ENCODE results near the gene ZNF346.

GRCh38 chr5:177067503-177067902 lies 45.0 kb downstream of the ZNF346 start:
- TF ChIP-seq, protein P1, sequence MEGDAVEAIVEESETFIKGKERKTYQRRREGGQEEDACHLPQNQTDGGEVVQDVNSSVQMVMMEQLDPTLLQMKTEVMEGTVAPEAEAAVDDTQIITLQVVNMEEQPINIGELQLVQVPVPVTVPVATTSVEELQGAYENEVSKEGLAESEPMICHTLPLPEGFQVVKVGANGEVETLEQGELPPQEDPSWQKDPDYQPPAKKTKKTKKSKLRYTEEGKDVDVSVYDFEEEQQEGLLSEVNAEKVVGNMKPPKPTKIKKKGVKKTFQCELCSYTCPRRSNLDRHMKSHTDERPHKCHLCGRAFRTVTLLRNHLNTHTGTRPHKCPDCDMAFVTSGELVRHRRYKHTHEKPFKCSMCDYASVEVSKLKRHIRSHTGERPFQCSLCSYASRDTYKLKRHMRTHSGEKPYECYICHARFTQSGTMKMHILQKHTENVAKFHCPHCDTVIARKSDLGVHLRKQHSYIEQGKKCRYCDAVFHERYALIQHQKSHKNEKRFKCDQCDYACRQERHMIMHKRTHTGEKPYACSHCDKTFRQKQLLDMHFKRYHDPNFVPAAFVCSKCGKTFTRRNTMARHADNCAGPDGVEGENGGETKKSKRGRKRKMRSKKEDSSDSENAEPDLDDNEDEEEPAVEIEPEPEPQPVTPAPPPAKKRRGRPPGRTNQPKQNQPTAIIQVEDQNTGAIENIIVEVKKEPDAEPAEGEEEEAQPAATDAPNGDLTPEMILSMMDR (IDR thresholded peaks at IDR 0.05 in 4 of 5, conservative IDR thresholded peaks at IDR 0.05 in 1 of 5) = no peak
- TF ChIP-seq POLR2A (IDR thresholded peaks at IDR 0.05) = no peak

All from gastrocnemius medialis (tissue), 4 donors.